DND-41 (cell line): Measurements from ENCODE around the gene PPM1N.

Experiments
- ATAC-seq: fragments of 200-7000 bp; cut with Tn5 transposase; 3 replicates; pipeline ENCODE4 v1.9.1; 2021; ENCODE audit warnings: low read depth; ENCODE audit not compliant: insufficient read depth
- DNase-seq: peaks from one replicate; pipeline ENCODE4 v3.0.0-alpha.2; 2020
- H2AFZ ChIP-seq: 2 replicates; pipeline ENCODE4 v1.6.0; 2012; ENCODE audit warnings: low read depth, low read length
- H3K27ac ChIP-seq: 2 replicates; pipeline ENCODE4 v1.5.1; 2012; ENCODE audit warnings: low read length, inconsistent platforms
- H3K27me3 ChIP-seq: fragments of 200-600 bp; sonication (generic); 2 replicates; pipeline ENCODE4 v1.6.0; 2012; ENCODE audit warnings: low read length, mild to moderate bottlenecking, inconsistent platforms; ENCODE audit not compliant: insufficient read depth, poor library complexity
- H3K36me3 ChIP-seq: 2 replicates; pipeline ENCODE4 v1.5.1; 2012; ENCODE audit warnings: low read length, inconsistent platforms; ENCODE audit not compliant: insufficient read depth
- H3K4me1 ChIP-seq: 2 replicates; pipeline ENCODE4 v1.5.1; 2012; ENCODE audit warnings: mild to moderate bottlenecking, low read length; ENCODE audit not compliant: insufficient read depth
- H3K4me2 ChIP-seq: 2 replicates; pipeline ENCODE4 v1.6.0; 2012; ENCODE audit warnings: mild to moderate bottlenecking, moderate library complexity, low read length, inconsistent platforms; ENCODE audit not compliant: insufficient read depth
- H3K4me3 ChIP-seq, 2 experiments: fragments of 200-600 bp in 1 of 2; shearing (Covaris generic) in 1 of 2; 2 replicates each; pipeline ENCODE4 v1.5.1; 2012 to 2016; ENCODE audit warnings: inconsistent platforms in 2 of 2, low read length in 2 of 2, mild to moderate bottlenecking in 2 of 2, low read depth in 1 of 2, moderate library complexity in 1 of 2
- H3K79me2 ChIP-seq: 2 replicates; pipeline ENCODE4 v1.6.0; 2012; ENCODE audit warnings: low read length, inconsistent platforms; ENCODE audit not compliant: insufficient read depth
- H3K9ac ChIP-seq: 2 replicates; pipeline ENCODE4 v1.6.0; 2012; ENCODE audit warnings: low read depth, mild to moderate bottlenecking, inconsistent platforms, low read length, moderate library complexity
- H3K9me3 ChIP-seq: 2 replicates; pipeline ENCODE4 v1.5.1; 2012; ENCODE audit warnings: low read length, moderate library complexity, mild to moderate bottlenecking, inconsistent platforms; ENCODE audit not compliant: insufficient read depth, severe bottlenecking
- H4K20me1 ChIP-seq: 2 replicates; pipeline ENCODE4 v1.6.0; 2012; ENCODE audit warnings: low read length; ENCODE audit not compliant: insufficient read depth
- EZH2 ChIP-seq: IDR thresholded peaks from 3 replicates; pipeline ENCODE4 v1.6.1; 2012; ENCODE audit warnings: borderline replicate concordance, low read depth, mild to moderate bottlenecking, moderate library complexity, low read length, inconsistent platforms; ENCODE audit not compliant: severe bottlenecking
- TF ChIP-seq, protein P1 (sequence below): IDR thresholded peaks from 2 replicates; pipeline ENCODE4 v1.5.1; 2012; ENCODE audit warnings: borderline replicate concordance, low read length, moderate library complexity, mild to moderate bottlenecking; ENCODE audit not compliant: poor library complexity, severe bottlenecking; ENCODE audit errors: extremely low read depth

PPM1N gene

GRCh38 chr19:45451131-45451849, 47.0 kb upstream of the PPM1N start:
- Histone ChIP-seq H3K27me3 (peaks cover 16% of the 10 kb centered on the region), H3K79me2 (no peaks in the 10 kb centered on the region), H3K36me3 (no peaks in the 10 kb centered on the region), H4K20me1 (peaks cover 5% of the 10 kb centered on the region; the same call in 1 of the 2 replicates), H3K9me3 (no peaks in the 10 kb centered on the region), H3K4me1 (peaks cover 21% of the 10 kb centered on the region), H3K4me3 (peak overlapping the region; percentile 16 to 66; a peak in 3 of 4 replicates), H3K27ac (no peak overlapping the region), H2AFZ (peak overlapping the region; percentile 18), H3K9ac (peak overlapping the region; percentile 41), H3K4me2 (peak overlapping the region; percentile 83)
- DNase-seq (peak; percentile 48), ATAC-seq (peak; percentile 63)
- TF ChIP-seq, protein P1, sequence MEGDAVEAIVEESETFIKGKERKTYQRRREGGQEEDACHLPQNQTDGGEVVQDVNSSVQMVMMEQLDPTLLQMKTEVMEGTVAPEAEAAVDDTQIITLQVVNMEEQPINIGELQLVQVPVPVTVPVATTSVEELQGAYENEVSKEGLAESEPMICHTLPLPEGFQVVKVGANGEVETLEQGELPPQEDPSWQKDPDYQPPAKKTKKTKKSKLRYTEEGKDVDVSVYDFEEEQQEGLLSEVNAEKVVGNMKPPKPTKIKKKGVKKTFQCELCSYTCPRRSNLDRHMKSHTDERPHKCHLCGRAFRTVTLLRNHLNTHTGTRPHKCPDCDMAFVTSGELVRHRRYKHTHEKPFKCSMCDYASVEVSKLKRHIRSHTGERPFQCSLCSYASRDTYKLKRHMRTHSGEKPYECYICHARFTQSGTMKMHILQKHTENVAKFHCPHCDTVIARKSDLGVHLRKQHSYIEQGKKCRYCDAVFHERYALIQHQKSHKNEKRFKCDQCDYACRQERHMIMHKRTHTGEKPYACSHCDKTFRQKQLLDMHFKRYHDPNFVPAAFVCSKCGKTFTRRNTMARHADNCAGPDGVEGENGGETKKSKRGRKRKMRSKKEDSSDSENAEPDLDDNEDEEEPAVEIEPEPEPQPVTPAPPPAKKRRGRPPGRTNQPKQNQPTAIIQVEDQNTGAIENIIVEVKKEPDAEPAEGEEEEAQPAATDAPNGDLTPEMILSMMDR, result no peak
- peak; percentile 42 for TF ChIP-seq EZH2

- no peak for ATAC-seq
- Histone ChIP-seq H3K79me2 (no peaks in the 10 kb centered on the region), H3K4me2 (peak overlapping the region; percentile 83; the same call in 1 of the 2 replicates), H3K4me1 (peaks cover 21% of the 10 kb centered on the region), H3K27me3 (peaks cover 16% of the 10 kb centered on the region), H3K9ac (no peak overlapping the region), H3K36me3 (no peaks in the 10 kb centered on the region), H2AFZ (no peak overlapping the region), H3K9me3 (no peaks in the 10 kb centered on the region), H4K20me1 (peaks cover 5% of the 10 kb centered on the region; the same call in 1 of the 2 replicates), H3K27ac (no peak overlapping the region), H3K4me3 (no peak overlapping the region)
- no peak for DNase-seq
- TF ChIP-seq EZH2, result no peak
- TF ChIP-seq, protein P1, result no peak
Measured at GRCh38 chr19:45451850-45452387, 46.3 kb upstream of the PPM1N start.

DNA sequence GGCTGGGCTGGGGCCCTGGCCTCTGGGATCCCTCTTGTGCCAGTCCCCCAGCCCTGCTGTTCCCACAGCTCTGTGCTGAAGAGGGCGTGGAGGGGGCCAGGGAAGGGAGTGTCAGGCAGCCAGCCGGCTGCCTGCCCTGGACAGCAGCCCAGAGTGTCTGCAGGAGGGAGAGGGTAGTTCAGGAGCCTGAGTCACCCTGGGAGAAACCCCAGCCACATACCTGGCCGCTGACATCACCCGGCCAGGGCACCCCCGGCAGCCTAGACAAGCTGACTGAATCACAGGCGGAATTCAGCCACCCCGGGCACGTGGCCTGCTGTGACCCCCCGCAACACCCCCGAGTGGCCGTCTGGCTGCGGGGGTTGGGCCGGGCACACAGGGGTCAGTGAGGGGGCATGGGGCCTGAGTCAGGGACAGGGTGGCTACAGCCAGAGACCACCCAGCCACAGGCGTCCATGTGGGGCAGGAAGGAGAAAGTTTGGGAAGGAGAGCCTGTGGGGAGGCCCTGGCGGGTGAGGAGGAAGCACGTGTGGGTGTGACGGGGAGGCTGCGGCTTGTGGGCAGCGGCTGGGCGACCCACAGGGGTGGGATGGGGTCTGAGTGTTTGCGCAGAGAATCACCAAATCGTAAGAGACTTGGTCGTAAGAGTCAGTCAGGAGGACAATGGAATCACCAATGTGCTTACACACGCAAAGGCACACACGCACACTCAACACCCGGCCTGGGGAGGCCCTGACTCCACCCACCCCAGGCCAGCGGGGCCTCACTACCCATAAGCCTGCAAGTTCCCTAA, 42.3 kb upstream of the PPM1N start:
- no peak for DNase-seq
- no peak overlapping the region for H3K27ac ChIP-seq
- no peak overlapping the region for H2AFZ ChIP-seq
- no peak for ATAC-seq
- H3K4me3 ChIP-seq, result no peak overlapping the region
- no peaks in the 10 kb centered on the region for H3K9me3 ChIP-seq
- H3K4me2 ChIP-seq, result no peak overlapping the region
- H3K36me3 ChIP-seq, result no peaks in the 10 kb centered on the region
- peaks cover 10% of the 10 kb centered on the region for H3K4me1 ChIP-seq
- peaks cover 5% of the 10 kb centered on the region; the same call in 1 of the 2 replicates for H4K20me1 ChIP-seq
- H3K79me2 ChIP-seq, result no peaks in the 10 kb centered on the region
- no peak for TF ChIP-seq EZH2
- TF ChIP-seq, protein P1, result no peak
- peaks cover 9% of the 10 kb centered on the region for H3K27me3 ChIP-seq
- no peak overlapping the region for H3K9ac ChIP-seq
